HCT116 (cell line): ENCODE results near the gene HOXA13. TPM values are rescaled to one million over a fixed set of nuclear protein-coding genes. Genes with fewer than 3 reads are reported as not detected.
A peak's percentile ranks its signal among the peaks of the same experiment; 100 is the strongest.

Experiments
- ATAC-seq: fragments of 200-7000 bp; cut with Tn5 transposase; 2 replicates; pipeline ENCODE4 v1.9.1; 2020; ENCODE audit warnings: mild to moderate bottlenecking, moderate library complexity
- BruUV-seq: library from RNA; stranded (reverse); fragments of 400-500 nt; replicated peaks from 2 replicates; lab custom pipeline; 2021; lab: Mats Ljungman, UMichigan
- CTCF ChIA-PET: fragments of 300-600 bp; sonication (Branson Sonifier 250); formaldehyde crosslinking; loops from one replicate; lab custom pipeline; 2021; ENCODE audit warnings: antibody characterized with exemption; lab: Charles Lee
- POLR2A ChIA-PET: fragments of 300-600, 350-600 bp; sonication (Branson Sonifier 250); formaldehyde crosslinking; loops from one replicate; lab custom pipeline; 2021; ENCODE audit warnings: antibody characterized with exemption; lab: Charles Lee
- RAD21 ChIA-PET, 2 experiments: fragments of 300-600 bp; sonication (Branson Sonifier 250); formaldehyde crosslinking; loops; one replicate each; lab custom pipeline; 2023; ENCODE audit warnings: low total read pairs in 2 of 2; ENCODE audit not compliant: uncharacterized antibody in 2 of 2, unreplicated experiment in 2 of 2, low non-redundant PET in 1 of 2; lab: Charles Lee
- DNase-seq: peaks from one replicate; pipeline ENCODE4 v3.0.0-alpha.2; 2010; ENCODE audit warnings: low read depth, low spot score
- H2AFZ ChIP-seq: fragments of 200-600 bp; shearing (Covaris generic), sonication (generic); 2 replicates; pipeline ENCODE4 v1.6.1; 2017; ENCODE audit warnings: low read depth, mixed run types, mixed read lengths, antibody characterized with exemption, low read length; ENCODE audit not compliant: poor library complexity, severe bottlenecking
- H3K27ac ChIP-seq: 2 replicates; pipeline ENCODE4 v1.5.1; 2012; ENCODE audit warnings: low read depth, low read length
- H3K27me3 ChIP-seq: fragments of 200-600 bp; sonication (generic); 2 replicates; pipeline ENCODE4 v1.6.1; 2016; ENCODE audit warnings: mixed run types, low read length, mixed read lengths; ENCODE audit not compliant: insufficient read depth
- H3K36me3 ChIP-seq, 2 experiments: fragments of 200-500 bp in 1 of 2; fragments of 200-600 bp in 1 of 2; sonication (Bioruptor generic) in 1 of 2; sonication (generic) in 1 of 2; 2 replicates each; pipeline versions ENCODE4 v1.5.1 to v1.6.1; 2014 to 2016; ENCODE audit warnings: low read length in 2 of 2, inconsistent platforms in 1 of 2, mixed read lengths in 1 of 2, mixed run types in 1 of 2; ENCODE audit not compliant: insufficient read depth in 2 of 2, control insufficient read depth in 1 of 2
- H3K4me1 ChIP-seq, 2 experiments: fragments of 200-600 bp in 1 of 2; sonication (generic) in 1 of 2; 2 replicates each; pipeline versions ENCODE4 v1.5.1 to v1.6.1; 2012 to 2017; ENCODE audit warnings: low read length in 2 of 2, inconsistent platforms in 1 of 2, mild to moderate bottlenecking in 1 of 2, mixed read lengths in 1 of 2, mixed run types in 1 of 2, moderate library complexity in 1 of 2; ENCODE audit not compliant: insufficient read depth in 2 of 2, control insufficient read depth in 1 of 2
- H3K4me2 ChIP-seq: fragments of 200-600 bp; sonication (generic); 2 replicates; pipeline ENCODE4 v1.6.1; 2017; ENCODE audit warnings: mixed run types, low read length, mixed read lengths
- H3K4me3 ChIP-seq, 2 experiments: fragments of 200-600 bp in 1 of 2; sonication (generic) in 1 of 2; replicated peaks in 1 of 2; 2 replicates each; pipeline ENCODE4 v1.5.1; 2011 to 2016; ENCODE audit warnings: low read length in 2 of 2, control low read depth in 1 of 2, low read depth in 1 of 2, mild to moderate bottlenecking in 1 of 2, mixed read lengths in 1 of 2, mixed run types in 1 of 2
- H3K79me2 ChIP-seq: fragments of 200-600 bp; sonication (generic); 2 replicates; pipeline ENCODE4 v1.6.1; 2017; ENCODE audit warnings: mild to moderate bottlenecking, mixed run types, low read length, moderate library complexity, mixed read lengths; ENCODE audit not compliant: insufficient read depth
- H3K9ac ChIP-seq: fragments of 200-600 bp; sonication (generic); 2 replicates; pipeline ENCODE4 v1.6.1; 2016; ENCODE audit warnings: low read length, mixed read lengths
- H3K9me2 ChIP-seq: fragments of 200-600 bp; sonication (generic), shearing (Covaris generic); 2 replicates; pipeline ENCODE4 v1.6.1; 2017; ENCODE audit warnings: mixed run types, mild to moderate bottlenecking, moderate library complexity; ENCODE audit not compliant: insufficient read depth
- H3K9me3 ChIP-seq, 2 experiments: fragments of 200-500 bp in 1 of 2; fragments of 200-600 bp in 1 of 2; sonication (Bioruptor generic) in 1 of 2; sonication (generic) in 1 of 2; 2 replicates each; pipeline ENCODE4 v1.6.1; 2014 to 2017; ENCODE audit warnings: low read length in 2 of 2, mixed read lengths in 2 of 2, inconsistent platforms in 1 of 2, low read depth in 1 of 2, mild to moderate bottlenecking in 1 of 2, mixed run types in 1 of 2, moderate library complexity in 1 of 2; ENCODE audit not compliant: control insufficient read depth in 1 of 2, insufficient read depth in 1 of 2
- H4K20me1 ChIP-seq: fragments of 200-600 bp; sonication (generic), shearing (Covaris generic); 2 replicates; pipeline ENCODE4 v1.6.1; 2017; ENCODE audit warnings: mixed run types, mild to moderate bottlenecking, moderate library complexity; ENCODE audit not compliant: insufficient read depth
- CEBPB ChIP-seq: IDR thresholded peaks from 2 replicates; pipeline ENCODE4 v1.6.1; 2012; ENCODE audit warnings: low read depth
- EGR1 ChIP-seq: IDR thresholded peaks from 2 replicates; pipeline ENCODE4 v1.6.1; 2012; ENCODE audit warnings: low read depth
- SP1 ChIP-seq: IDR thresholded peaks from 2 replicates; pipeline ENCODE4 v1.6.1; 2012; ENCODE audit warnings: low read depth
- ZFX ChIP-seq: fragments of 450-650 bp; IDR thresholded peaks from 2 replicates; pipeline ENCODE4 v1.6.1; 2017
- intact Hi-C: fragments of 100-400 bp; cut with micrococcal nuclease; formaldehyde crosslinking; loops from 2 replicates; pipeline ENCODE4 v1.10.0; 2022
- total RNA-seq: library from RNA; stranded (reverse); gene quantifications from one replicate; pipeline ENCODE4 v1.2.1, GENCODE V29; 2021; ENCODE audit not compliant: unreplicated experiment
- TF ChIP-seq, protein P1 (sequence below): IDR thresholded peaks from 2 replicates; pipeline ENCODE4 v1.6.1; 2012
- TF ChIP-seq, protein P2 (sequence below): IDR thresholded peaks from 2 replicates; pipeline ENCODE4 v1.6.1; 2011; ENCODE audit warnings: mild to moderate bottlenecking, low read length, moderate library complexity; ENCODE audit not compliant: insufficient replicate concordance; ENCODE audit errors: extremely low read depth

The HOXA13 gene
- total RNA-seq, 1 experiment from 2014 or later, result 3.6 TPM

DNA sequence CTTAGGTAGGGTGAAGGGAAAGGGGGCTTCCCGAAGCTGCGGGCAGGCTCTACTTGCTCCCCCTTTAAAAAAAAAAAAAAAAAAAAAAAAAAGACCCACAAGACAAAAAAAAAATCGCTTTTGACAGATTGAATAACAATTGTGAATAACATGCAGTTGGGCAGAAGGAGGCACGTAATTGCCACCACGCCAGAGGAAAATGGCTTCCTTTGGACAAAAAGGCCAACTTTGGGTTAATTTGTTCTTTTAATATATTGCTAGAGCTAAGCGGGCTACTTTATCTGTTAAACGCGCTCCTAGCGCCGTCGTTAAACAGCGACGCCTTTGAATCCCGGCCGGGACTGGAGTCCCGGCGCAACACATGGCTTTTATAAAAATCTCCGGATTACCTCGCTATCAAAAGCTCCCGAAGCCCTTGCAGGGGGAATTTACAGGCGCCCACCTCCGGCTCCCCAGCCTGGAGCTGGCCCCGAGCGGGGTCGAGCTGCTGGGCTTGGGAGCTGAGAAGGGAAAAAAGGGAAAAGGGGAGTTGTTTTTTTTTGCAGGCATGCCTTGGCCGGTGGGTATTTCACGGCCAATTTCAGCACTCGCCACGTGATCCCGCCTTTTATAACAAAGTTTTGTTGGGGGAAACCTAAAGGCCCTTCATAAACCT is 16.1 kb downstream of the HOXA13 start:
- Histone ChIP-seq H3K4me3 (peak overlapping the region; percentile 70 to 85), H2AFZ (no peak overlapping the region), H3K9ac (peak overlapping the region; percentile 85), H3K4me1 (peaks cover 28 to 54% of the 10 kb centered on the region in 2 experiments), H4K20me1 (no peaks in the 10 kb centered on the region), H3K9me2 (no peaks in the 10 kb centered on the region), H3K4me2 (peak overlapping the region; percentile 100), H3K9me3 (no peaks in the 10 kb centered on the region), H3K27ac (peak overlapping the region; percentile 88), H3K27me3 (no peaks in the 10 kb centered on the region), H3K79me2 (peaks cover 19% of the 10 kb centered on the region; the same call in 1 of the 2 replicates), H3K36me3 (no peaks in the 10 kb centered on the region)
- TF ChIP-seq, protein P1, sequence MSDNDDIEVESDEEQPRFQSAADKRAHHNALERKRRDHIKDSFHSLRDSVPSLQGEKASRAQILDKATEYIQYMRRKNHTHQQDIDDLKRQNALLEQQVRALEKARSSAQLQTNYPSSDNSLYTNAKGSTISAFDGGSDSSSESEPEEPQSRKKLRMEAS, result peak; percentile 56
- no peak for TF ChIP-seq EGR1
- ATAC-seq (no peak), DNase-seq (no peak)
- TSS peak; percentile 62 for BruUV-seq
- CTCF ChIA-PET, result interaction anchor here (1.4 to 2.0 kb wide), 3 partner anchors 12 to 910 kb away, joined by 5 to 9 read pairs (median 7); no protein-coding TSS in a partner anchor
- RAD21 ChIA-PET, result interaction anchor here in 1 of 2 experiments (1.4 kb wide), 1 partner anchor 12 kb away, joined by 7 read pairs; no protein-coding TSS in a partner anchor
- POLR2A ChIA-PET, result interaction anchor here (1.2 to 1.4 kb wide), 2 partner anchors 9 to 16 kb away, joined by 5 to 7 read pairs; partner anchors contain the start of gene HOXA10
- intact Hi-C loops, result no loop called here

DNA sequence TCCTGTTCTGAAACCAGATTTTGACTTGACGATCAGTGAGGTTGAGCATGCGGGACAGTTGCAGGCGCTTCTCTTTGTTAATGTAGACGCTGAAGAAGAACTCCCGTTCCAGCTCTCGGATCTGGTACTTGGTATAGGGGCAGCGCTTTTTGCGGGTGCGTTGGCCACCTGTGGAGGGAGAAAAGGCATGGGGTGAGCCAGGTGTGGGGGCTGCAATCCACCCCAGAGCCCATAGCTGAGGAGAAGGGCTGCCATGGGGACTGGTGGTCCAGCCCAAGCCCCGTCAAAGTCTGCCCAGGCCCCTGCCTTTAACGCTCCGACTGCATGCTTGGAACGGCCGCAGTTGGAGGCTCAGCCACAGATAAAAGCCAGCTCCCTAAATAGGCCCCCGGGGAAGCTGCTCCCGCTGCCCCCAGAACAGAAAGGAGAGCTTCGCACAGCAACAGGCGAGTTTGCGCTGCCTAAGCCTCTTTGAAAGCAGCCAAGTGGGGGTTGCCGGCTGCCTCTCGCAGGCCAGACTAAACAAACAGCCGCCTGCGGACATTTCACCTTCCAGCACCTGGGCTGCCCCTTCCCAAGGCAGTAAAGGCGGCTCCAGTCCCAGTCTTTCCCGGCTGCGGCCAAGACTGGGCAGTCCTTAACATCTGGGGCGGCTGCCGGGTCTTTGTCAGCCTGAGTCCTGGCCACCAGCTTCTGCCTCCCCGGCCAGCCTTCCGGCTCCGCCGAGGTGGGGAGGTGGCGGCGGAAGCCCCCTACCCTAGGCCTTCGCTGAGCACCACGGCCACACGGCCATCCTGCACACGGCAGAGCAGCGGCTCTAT is 16.8 kb downstream of the HOXA13 start:
- peak overlapping the region; percentile 88 for H3K27ac ChIP-seq
- TF ChIP-seq, protein P2, sequence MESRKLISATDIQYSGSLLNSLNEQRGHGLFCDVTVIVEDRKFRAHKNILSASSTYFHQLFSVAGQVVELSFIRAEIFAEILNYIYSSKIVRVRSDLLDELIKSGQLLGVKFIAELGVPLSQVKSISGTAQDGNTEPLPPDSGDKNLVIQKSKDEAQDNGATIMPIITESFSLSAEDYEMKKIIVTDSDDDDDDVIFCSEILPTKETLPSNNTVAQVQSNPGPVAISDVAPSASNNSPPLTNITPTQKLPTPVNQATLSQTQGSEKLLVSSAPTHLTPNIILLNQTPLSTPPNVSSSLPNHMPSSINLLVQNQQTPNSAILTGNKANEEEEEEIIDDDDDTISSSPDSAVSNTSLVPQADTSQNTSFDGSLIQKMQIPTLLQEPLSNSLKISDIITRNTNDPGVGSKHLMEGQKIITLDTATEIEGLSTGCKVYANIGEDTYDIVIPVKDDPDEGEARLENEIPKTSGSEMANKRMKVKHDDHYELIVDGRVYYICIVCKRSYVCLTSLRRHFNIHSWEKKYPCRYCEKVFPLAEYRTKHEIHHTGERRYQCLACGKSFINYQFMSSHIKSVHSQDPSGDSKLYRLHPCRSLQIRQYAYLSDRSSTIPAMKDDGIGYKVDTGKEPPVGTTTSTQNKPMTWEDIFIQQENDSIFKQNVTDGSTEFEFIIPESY, result no peak
- TF ChIP-seq, protein P1, result no peak
- no peak for TF ChIP-seq SP1
- no peak for TF ChIP-seq ZFX
- no peak for TF ChIP-seq CEBPB
- H4K20me1 ChIP-seq, result no peaks in the 10 kb centered on the region
- DNase-seq (no peak), ATAC-seq (no peak)
- peak overlapping the region; percentile 70 to 85 for H3K4me3 ChIP-seq
- peaks cover 19% of the 10 kb centered on the region; the same call in 1 of the 2 replicates for H3K79me2 ChIP-seq
- ChIA-PET POLR2A (interaction anchor here (1.6 kb wide), 1 partner anchor 13 kb away, joined by 3 read pairs; no protein-coding TSS in a partner anchor), RAD21 (no interaction called here), CTCF (interaction anchor here (1.4 kb wide), 1 partner anchor 13 kb away, joined by 5 read pairs; no protein-coding TSS in a partner anchor)
- peak overlapping the region; percentile 85 for H3K9ac ChIP-seq
- H3K4me2 ChIP-seq, result peak overlapping the region; percentile 100
- H3K36me3 ChIP-seq, result no peaks in the 10 kb centered on the region
- H3K9me3 ChIP-seq, result no peaks in the 10 kb centered on the region
- H3K27me3 ChIP-seq, result no peaks in the 10 kb centered on the region
- peaks cover 28 to 54% of the 10 kb centered on the region in 2 experiments for H3K4me1 ChIP-seq
- H3K9me2 ChIP-seq, result no peaks in the 10 kb centered on the region
- intact Hi-C loops, result no loop called here
- H2AFZ ChIP-seq, result no peak overlapping the region
- no TSS peak for BruUV-seq
